GM12891 (cell line): ENCODE results near the gene GSTA5.

ENCODE experiments used
- POLR2A ChIP-seq: IDR thresholded peaks from 2 replicates; pipeline ENCODE4 v1.6.1; 2011; ENCODE audit warnings: low read depth, low read length, control low read depth
- POLR2AphosphoS5 ChIP-seq: IDR thresholded peaks from 2 replicates; pipeline ENCODE4 v1.6.1; 2011; ENCODE audit warnings: low read depth, low read length, control low read depth

- TF ChIP-seq POLR2AphosphoS5 (no peak), POLR2A (no peak)
Measured at GRCh38 chr6:52790861-52791260, 49.8 kb downstream of the GSTA5 start.
